PC-3 (cell line): ENCODE measurements around the gene BRCC3. TPM values are rescaled to one million over a fixed set of nuclear protein-coding genes. Genes with fewer than 3 reads are reported as not detected.

ENCODE experiments used
- ATAC-seq: fragments of 200-7000 bp; cut with Tn5 transposase; 2 replicates; pipeline ENCODE4 v1.9.1; 2020; ENCODE audit warnings: mild to moderate bottlenecking, moderate library complexity
- BruUV-seq: library from RNA; stranded (reverse); fragments of 400-500 nt; replicated peaks from 2 replicates; lab custom pipeline; 2021; lab: Mats Ljungman, UMichigan
- CTCF ChIA-PET: fragments of 300-600 bp; sonication (Branson Sonifier 250); formaldehyde crosslinking; loops from one replicate; lab custom pipeline; 2022; ENCODE audit warnings: antibody characterized with exemption; lab: Charles Lee
- POLR2A ChIA-PET: fragments of 300-600 bp; sonication (Branson Sonifier 250); formaldehyde crosslinking; loops from one replicate; lab custom pipeline; 2022; ENCODE audit warnings: antibody characterized with exemption; ENCODE audit not compliant: unreplicated experiment; lab: Charles Lee
- DNase-seq: peaks from one replicate; pipeline ENCODE4 v3.0.0-alpha.2; 2015
- H2AFZ ChIP-seq: fragments of 300-600 bp; sonication (generic); 2 replicates; pipeline ENCODE4 v1.6.0; 2016; ENCODE audit warnings: antibody characterized with exemption, low read length
- H3F3A ChIP-seq: fragments of 300-600 bp; sonication (generic); one replicate; pipeline ENCODE4 v1.6.0; 2017; ENCODE audit warnings: antibody characterized with exemption, low read length, control low read depth, mild to moderate bottlenecking; ENCODE audit not compliant: unreplicated experiment
- H3K27ac ChIP-seq: fragments of 300-600 bp; sonication (generic); 2 replicates; pipeline ENCODE4 v1.5.1; 2016; ENCODE audit warnings: mild to moderate bottlenecking, low read length
- H3K27me3 ChIP-seq: fragments of 300-600 bp; sonication (generic); 2 replicates; pipeline ENCODE4 v1.6.1; 2016; ENCODE audit warnings: low read length, mixed read lengths
- H3K36me3 ChIP-seq: fragments of 300-600 bp; sonication (generic); 2 replicates; pipeline ENCODE4 v1.6.1; 2016; ENCODE audit warnings: low read depth, mixed run types, low read length, mixed read lengths
- H3K4me1 ChIP-seq: fragments of 300-600 bp; sonication (generic); 2 replicates; pipeline ENCODE4 v1.5.1; 2016; ENCODE audit warnings: low read length; ENCODE audit not compliant: insufficient read depth
- H3K4me2 ChIP-seq: fragments of 300-600 bp; sonication (generic); 2 replicates; pipeline ENCODE4 v1.6.0; 2016; ENCODE audit warnings: low read length
- H3K4me3 ChIP-seq: fragments of 300-600 bp; sonication (generic); 2 replicates; pipeline ENCODE4 v1.5.1; 2016; ENCODE audit warnings: mild to moderate bottlenecking, low read length, mixed read lengths
- H3K79me2 ChIP-seq: fragments of 300-600 bp; sonication (generic); 2 replicates; pipeline ENCODE4 v1.6.1; 2017; ENCODE audit warnings: low read length, mixed read lengths
- H3K9ac ChIP-seq: fragments of 300-600 bp; sonication (generic); 2 replicates; pipeline ENCODE4 v1.6.0; 2016; ENCODE audit warnings: mild to moderate bottlenecking, low read length
- H3K9me2 ChIP-seq: fragments of 300-600 bp; sonication (generic); replicated peaks from 2 replicates; pipeline ENCODE4 v1.6.1; 2016; ENCODE audit warnings: mixed run types, low read length, mixed read lengths
- H3K9me3 ChIP-seq: fragments of 300-600 bp; sonication (generic); 2 replicates; pipeline ENCODE4 v1.6.1; 2016; ENCODE audit warnings: low read length, mixed read lengths
- H4K20me1 ChIP-seq: fragments of 300-600 bp; sonication (generic); 2 replicates; pipeline ENCODE4 v1.6.1; 2016; ENCODE audit warnings: low read length, mixed read lengths
- EZH2 ChIP-seq: fragments of 300-600 bp; sonication (generic); IDR thresholded peaks from one replicate; pipeline ENCODE4 v1.6.1; 2017; ENCODE audit warnings: antibody characterized with exemption, mild to moderate bottlenecking, low read length; ENCODE audit not compliant: unreplicated experiment
- EZH2phosphoT487 ChIP-seq: fragments of 300-600 bp; sonication (generic); IDR thresholded peaks from 2 replicates; pipeline ENCODE4 v1.6.1; 2018; ENCODE audit warnings: mild to moderate bottlenecking, antibody characterized with exemption, low read length, borderline replicate concordance
- intact Hi-C: fragments of 100-400 bp; cut with micrococcal nuclease; formaldehyde crosslinking; loops from 2 replicates; pipeline ENCODE4 v1.9.0; 2023
- total RNA-seq: library from RNA; depleted of rRNA; stranded (reverse); fragments of >200 nt; gene quantifications from 2 replicates; pipeline ENCODE4 v1.2.3, GENCODE V29; 2014
- TF ChIP-seq, protein P1 (sequence below): fragments of 300-600 bp; sonication (generic); conservative IDR thresholded peaks from 2 replicates; pipeline ENCODE4 v1.5.1; 2017; ENCODE audit warnings: antibody characterized with exemption, low read depth, mild to moderate bottlenecking, low read length

Gene BRCC3
- total RNA-seq, 1 experiment from 2014 or later: 19.7 TPM

GRCh38 chrX:155065035-155065734, 6.1 kb upstream of the BRCC3 start:
- H3K79me2 ChIP-seq: peaks cover 45% of the 10 kb centered on the region
- no peaks in the 10 kb centered on the region for H3F3A ChIP-seq
- 0 out of 2 replicates have a peak, but pooled peaks cover 7% of the 10 kb centered on the region for H4K20me1 ChIP-seq
- DNase-seq: peak; percentile 66
- H3K4me2 ChIP-seq: peak overlapping the region; percentile 79
- peaks cover 52% of the 10 kb centered on the region for H3K4me1 ChIP-seq
- H3K36me3 ChIP-seq: 0 out of 2 replicates have a peak, but pooled peaks cover 7% of the 10 kb centered on the region
- peak; percentile 66 for ATAC-seq
- BruUV-seq: no TSS peak
- intact Hi-C loops: no loop called here
- no peaks in the 10 kb centered on the region for H3K9me2 ChIP-seq
- TF ChIP-seq EZH2: no peak
- TF ChIP-seq, protein P1, sequence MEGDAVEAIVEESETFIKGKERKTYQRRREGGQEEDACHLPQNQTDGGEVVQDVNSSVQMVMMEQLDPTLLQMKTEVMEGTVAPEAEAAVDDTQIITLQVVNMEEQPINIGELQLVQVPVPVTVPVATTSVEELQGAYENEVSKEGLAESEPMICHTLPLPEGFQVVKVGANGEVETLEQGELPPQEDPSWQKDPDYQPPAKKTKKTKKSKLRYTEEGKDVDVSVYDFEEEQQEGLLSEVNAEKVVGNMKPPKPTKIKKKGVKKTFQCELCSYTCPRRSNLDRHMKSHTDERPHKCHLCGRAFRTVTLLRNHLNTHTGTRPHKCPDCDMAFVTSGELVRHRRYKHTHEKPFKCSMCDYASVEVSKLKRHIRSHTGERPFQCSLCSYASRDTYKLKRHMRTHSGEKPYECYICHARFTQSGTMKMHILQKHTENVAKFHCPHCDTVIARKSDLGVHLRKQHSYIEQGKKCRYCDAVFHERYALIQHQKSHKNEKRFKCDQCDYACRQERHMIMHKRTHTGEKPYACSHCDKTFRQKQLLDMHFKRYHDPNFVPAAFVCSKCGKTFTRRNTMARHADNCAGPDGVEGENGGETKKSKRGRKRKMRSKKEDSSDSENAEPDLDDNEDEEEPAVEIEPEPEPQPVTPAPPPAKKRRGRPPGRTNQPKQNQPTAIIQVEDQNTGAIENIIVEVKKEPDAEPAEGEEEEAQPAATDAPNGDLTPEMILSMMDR: no peak
- TF ChIP-seq EZH2phosphoT487: no peak
- H3K27ac ChIP-seq: peak overlapping the region; percentile 14; the same call in 1 of the 2 replicates
- POLR2A ChIA-PET: interaction anchor here (1.1 kb wide), 1 partner anchor 38 kb away, joined by 4 read pairs; the partner anchor contains the start of gene FUNDC2
- H3K9ac ChIP-seq: no peak overlapping the region
- no peaks in the 10 kb centered on the region for H3K9me3 ChIP-seq
- H3K4me3 ChIP-seq: peak overlapping the region; percentile 9; the same call in 1 of the 2 replicates
- CTCF ChIA-PET: no interaction called here
- H2AFZ ChIP-seq: no peak overlapping the region
- no peaks in the 10 kb centered on the region for H3K27me3 ChIP-seq

- TF ChIP-seq, protein P1: no peak
- TF ChIP-seq EZH2 (no peak), EZH2phosphoT487 (no peak)
- H3K79me2 ChIP-seq: peaks cover 69% of the 10 kb centered on the region
- no peaks in the 10 kb centered on the region for H3K27me3 ChIP-seq
- peak overlapping the region; percentile 89 for H3K4me2 ChIP-seq
- 0 out of 2 replicates have a peak, but pooled peaks cover 7% of the 10 kb centered on the region for H4K20me1 ChIP-seq
- DNase-seq: peak; percentile 82
- no peak overlapping the region for H2AFZ ChIP-seq
- H3K9me3 ChIP-seq: no peaks in the 10 kb centered on the region
- H3F3A ChIP-seq: no peaks in the 10 kb centered on the region
- ChIA-PET POLR2A (interaction anchor here (0.5 kb wide), 1 partner anchor 148 kb away, joined by 3 read pairs; no protein-coding TSS in a partner anchor), CTCF (no interaction called here)
- ATAC-seq: peak; percentile 39
- no peaks in the 10 kb centered on the region for H3K9me2 ChIP-seq
- H3K27ac ChIP-seq: peak overlapping the region; percentile 62
- no peaks in the 10 kb centered on the region; the same call in 1 of the 2 replicates for H3K36me3 ChIP-seq
- no peak overlapping the region for H3K9ac ChIP-seq
- BruUV-seq: no TSS peak
- peaks cover 59% of the 10 kb centered on the region for H3K4me1 ChIP-seq
- H3K4me3 ChIP-seq: peak overlapping the region; percentile 83; the same call in 1 of the 2 replicates
- intact Hi-C loops: no loop called here
These were observed 3.1 kb upstream of the BRCC3 start for GRCh38 chrX:155068165-155068564.

GRCh38 chrX:155069414-155069813, 1.9 kb upstream of the BRCC3 start:
- BruUV-seq: no TSS peak
- ChIA-PET CTCF (no interaction called here), POLR2A (no interaction called here)
- Histone ChIP-seq H3K9me3 (no peaks in the 10 kb centered on the region), H3K9me2 (no peaks in the 10 kb centered on the region), H3K36me3 (peaks cover 3% of the 10 kb centered on the region; the same call in 1 of the 2 replicates), H3K4me1 (peaks cover 64% of the 10 kb centered on the region), H3K9ac (peak overlapping the region; percentile 75; the same call in 1 of the 2 replicates), H3K79me2 (peaks cover 81% of the 10 kb centered on the region), H4K20me1 (peaks cover 7% of the 10 kb centered on the region; the same call in 1 of the 2 replicates), H3F3A (no peaks in the 10 kb centered on the region), H3K27me3 (no peaks in the 10 kb centered on the region), H3K27ac (no peak overlapping the region), H3K4me3 (peak overlapping the region; percentile 83), H3K4me2 (peak overlapping the region; percentile 89), H2AFZ (no peak overlapping the region)
- ATAC-seq (no peak), DNase-seq (no peak)
- intact Hi-C loops: no loop called here
- no peak for TF ChIP-seq EZH2phosphoT487
- no peak for TF ChIP-seq EZH2
- TF ChIP-seq, protein P1: no peak
